Osteoblast (primary cell): Measurements from ENCODE around the gene PIGK. TPM values are rescaled to one million over a fixed set of nuclear protein-coding genes. Genes with fewer than 3 reads are reported as not detected.

ENCODE experiments used
- DNase-seq: peaks from one replicate; pipeline ENCODE4 v3.0.0; 2011; ENCODE audit warnings: low spot score, mixed read lengths; ENCODE audit not compliant: insufficient read length; ENCODE audit errors: missing footprints
- H2AFZ ChIP-seq: 2 replicates; pipeline ENCODE4 v1.6.0; 2011; ENCODE audit warnings: mild to moderate bottlenecking, low read length
- H3K27ac ChIP-seq: 2 replicates; pipeline ENCODE4 v1.5.1; 2011; ENCODE audit warnings: mild to moderate bottlenecking, low read depth, low read length, moderate library complexity
- H3K27me3 ChIP-seq: 2 replicates; pipeline ENCODE4 v1.6.0; 2012; ENCODE audit warnings: mild to moderate bottlenecking, control low read depth, inconsistent platforms, low read length, moderate library complexity; ENCODE audit not compliant: insufficient read depth
- H3K36me3 ChIP-seq: 2 replicates; pipeline ENCODE4 v1.5.1; 2011; ENCODE audit warnings: mild to moderate bottlenecking, low read length, control low read depth, moderate library complexity; ENCODE audit not compliant: insufficient read depth
- H3K4me1 ChIP-seq: 2 replicates; pipeline ENCODE4 v1.5.1; 2011; ENCODE audit warnings: mild to moderate bottlenecking, low read length, control low read depth, moderate library complexity; ENCODE audit not compliant: insufficient read depth
- H3K4me2 ChIP-seq: 2 replicates; pipeline ENCODE4 v1.6.0; 2011; ENCODE audit warnings: mild to moderate bottlenecking, low read length; ENCODE audit not compliant: insufficient read depth
- H3K4me3 ChIP-seq: fragments of 200-600 bp; sonication (generic); 3 replicates; pipeline ENCODE4 v1.5.1; 2012; ENCODE audit warnings: mild to moderate bottlenecking, low read length, inconsistent platforms; ENCODE audit not compliant: insufficient read depth
- H3K79me2 ChIP-seq: 2 replicates; pipeline ENCODE4 v1.6.0; 2012; ENCODE audit warnings: mild to moderate bottlenecking, low read length, control low read depth, inconsistent platforms; ENCODE audit not compliant: insufficient read depth
- H3K9me3 ChIP-seq: 2 replicates; pipeline ENCODE4 v1.5.1; 2011; ENCODE audit warnings: low read depth, low read length, control low read depth
- H4K20me1 ChIP-seq: 2 replicates; pipeline ENCODE4 v1.6.0; 2012; ENCODE audit warnings: mild to moderate bottlenecking, low read length, control low read depth; ENCODE audit not compliant: insufficient read depth
- total RNA-seq: library from RNA; depleted of rRNA; stranded (reverse); fragments of >200 nt; gene quantifications from 2 replicates; pipeline ENCODE4 v1.2.3, GENCODE V29; 2012
- TF ChIP-seq, protein P1 (sequence below): IDR thresholded peaks from 2 replicates; pipeline ENCODE4 v1.5.1; 2011; ENCODE audit warnings: mild to moderate bottlenecking, low read depth, low read length, moderate library complexity; ENCODE audit errors: extremely low read depth

PIGK gene
- total RNA-seq, 1 donor: 46.3 TPM

DNA sequence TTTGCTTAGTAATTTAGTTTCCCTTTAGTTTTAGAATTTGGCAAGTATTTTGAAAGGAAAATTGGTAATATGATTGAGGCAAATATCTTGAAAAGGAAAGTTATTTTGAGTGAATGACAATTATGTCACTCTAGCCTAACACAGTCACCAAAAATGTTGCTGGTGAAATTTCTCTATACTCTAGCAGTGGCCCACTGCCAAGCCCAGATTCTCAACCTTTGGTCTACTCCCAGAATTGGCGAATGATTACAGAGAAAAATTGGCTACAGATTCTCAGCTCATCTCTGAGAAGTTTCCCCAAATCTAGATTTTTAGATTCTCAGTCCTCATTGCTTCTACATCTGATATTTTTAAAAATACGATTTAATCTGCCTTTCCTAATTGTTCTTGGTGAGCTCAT lies 84.9 kb downstream of the PIGK start:
- Histone ChIP-seq H4K20me1 (no peaks in the 10 kb centered on the region), H3K27me3 (no peaks in the 10 kb centered on the region), H3K36me3 (no peaks in the 10 kb centered on the region), H2AFZ (no peak overlapping the region), H3K27ac (no peak overlapping the region), H3K4me3 (no peak overlapping the region), H3K79me2 (no peaks in the 10 kb centered on the region), H3K9me3 (no peaks in the 10 kb centered on the region), H3K4me1 (no peaks in the 10 kb centered on the region), H3K4me2 (no peak overlapping the region)
- DNase-seq: no peak
- TF ChIP-seq, protein P1, sequence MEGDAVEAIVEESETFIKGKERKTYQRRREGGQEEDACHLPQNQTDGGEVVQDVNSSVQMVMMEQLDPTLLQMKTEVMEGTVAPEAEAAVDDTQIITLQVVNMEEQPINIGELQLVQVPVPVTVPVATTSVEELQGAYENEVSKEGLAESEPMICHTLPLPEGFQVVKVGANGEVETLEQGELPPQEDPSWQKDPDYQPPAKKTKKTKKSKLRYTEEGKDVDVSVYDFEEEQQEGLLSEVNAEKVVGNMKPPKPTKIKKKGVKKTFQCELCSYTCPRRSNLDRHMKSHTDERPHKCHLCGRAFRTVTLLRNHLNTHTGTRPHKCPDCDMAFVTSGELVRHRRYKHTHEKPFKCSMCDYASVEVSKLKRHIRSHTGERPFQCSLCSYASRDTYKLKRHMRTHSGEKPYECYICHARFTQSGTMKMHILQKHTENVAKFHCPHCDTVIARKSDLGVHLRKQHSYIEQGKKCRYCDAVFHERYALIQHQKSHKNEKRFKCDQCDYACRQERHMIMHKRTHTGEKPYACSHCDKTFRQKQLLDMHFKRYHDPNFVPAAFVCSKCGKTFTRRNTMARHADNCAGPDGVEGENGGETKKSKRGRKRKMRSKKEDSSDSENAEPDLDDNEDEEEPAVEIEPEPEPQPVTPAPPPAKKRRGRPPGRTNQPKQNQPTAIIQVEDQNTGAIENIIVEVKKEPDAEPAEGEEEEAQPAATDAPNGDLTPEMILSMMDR: no peak

DNA sequence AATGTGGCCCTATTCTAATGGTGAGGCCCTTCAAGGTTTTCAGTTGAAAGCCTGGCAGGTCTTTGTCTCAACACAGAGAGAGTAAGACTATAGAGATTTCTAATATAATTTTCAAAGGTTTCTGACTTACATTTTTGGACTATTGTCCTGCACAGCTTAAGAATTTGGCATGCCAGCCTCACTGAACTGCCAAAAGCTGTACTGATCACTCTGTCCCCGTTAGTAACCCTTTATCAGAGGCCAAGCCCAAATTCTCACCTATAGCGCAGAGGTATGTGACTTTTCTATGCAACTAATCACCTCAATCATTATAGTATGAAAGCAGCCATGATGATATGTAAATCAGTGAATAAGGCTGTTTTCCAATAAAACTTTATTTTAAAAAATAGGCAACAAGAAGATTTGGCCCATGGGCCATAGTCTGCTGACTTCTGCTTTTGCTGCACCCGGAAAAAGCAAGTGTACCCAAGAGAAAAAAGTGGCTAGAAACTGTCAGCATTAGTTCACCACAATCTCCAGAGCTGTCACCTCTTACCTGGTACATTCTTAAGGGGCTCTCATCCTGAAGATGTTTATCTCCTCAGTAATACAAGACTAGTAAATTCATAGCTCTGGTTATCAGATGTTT lies 85.4 kb downstream of the PIGK start:
- Histone ChIP-seq H3K27me3 (no peaks in the 10 kb centered on the region), H3K79me2 (no peaks in the 10 kb centered on the region), H3K27ac (no peak overlapping the region), H3K9me3 (no peaks in the 10 kb centered on the region), H3K36me3 (no peaks in the 10 kb centered on the region), H4K20me1 (no peaks in the 10 kb centered on the region), H3K4me2 (no peak overlapping the region), H3K4me3 (no peak overlapping the region), H2AFZ (no peak overlapping the region), H3K4me1 (no peaks in the 10 kb centered on the region)
- no peak for DNase-seq
- TF ChIP-seq, protein P1: no peak

DNA sequence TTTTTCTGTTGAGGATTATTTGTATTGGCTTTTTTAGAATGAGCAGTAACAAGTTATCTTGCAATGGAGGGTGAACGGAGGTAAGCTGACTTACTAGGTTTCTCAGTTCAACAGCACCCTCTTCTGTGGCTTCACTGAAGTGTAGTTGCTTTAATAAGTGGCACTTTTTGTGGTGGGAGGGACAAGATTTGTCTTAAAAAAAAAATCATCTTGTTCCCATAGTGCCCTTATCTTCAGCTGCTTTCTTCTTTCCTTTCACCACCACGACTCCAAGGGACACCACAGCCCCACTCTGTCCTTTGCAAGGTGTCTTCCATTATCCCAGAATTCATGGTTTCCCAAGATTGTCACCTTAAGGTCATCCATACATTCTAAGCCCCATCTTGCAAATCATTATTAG lies 92.9 kb downstream of the PIGK start:
- DNase-seq: no peak
- Histone ChIP-seq H3K4me3 (no peak overlapping the region), H3K27me3 (no peaks in the 10 kb centered on the region), H3K27ac (no peak overlapping the region), H3K36me3 (no peaks in the 10 kb centered on the region), H3K9me3 (no peaks in the 10 kb centered on the region), H2AFZ (no peak overlapping the region), H3K4me1 (no peaks in the 10 kb centered on the region), H3K4me2 (no peak overlapping the region), H4K20me1 (no peaks in the 10 kb centered on the region), H3K79me2 (no peaks in the 10 kb centered on the region)
- TF ChIP-seq, protein P1: peak; percentile 77

DNA sequence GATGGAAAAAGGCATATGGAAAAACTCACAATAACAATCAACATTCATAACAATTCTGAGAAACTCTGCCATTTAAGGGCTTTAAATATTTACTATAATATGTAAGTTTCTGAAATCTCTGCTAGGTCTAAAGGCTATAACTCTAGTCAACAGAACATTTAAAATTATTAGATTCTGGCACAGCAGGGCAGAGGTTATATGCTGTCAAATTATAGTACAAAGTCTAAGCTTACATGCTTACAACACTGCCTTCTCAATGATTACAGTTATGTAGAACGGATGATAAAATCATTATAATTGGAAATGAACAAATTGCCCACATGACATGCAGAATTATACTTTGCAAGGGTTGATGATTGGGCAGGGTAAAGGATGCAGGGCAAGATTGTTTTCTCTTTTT lies 97.7 kb downstream of the PIGK start:
- Histone ChIP-seq H3K36me3 (no peaks in the 10 kb centered on the region), H3K4me1 (no peaks in the 10 kb centered on the region), H3K79me2 (no peaks in the 10 kb centered on the region), H3K4me3 (no peak overlapping the region), H3K27ac (no peak overlapping the region), H3K27me3 (no peaks in the 10 kb centered on the region), H4K20me1 (no peaks in the 10 kb centered on the region), H3K9me3 (no peaks in the 10 kb centered on the region), H2AFZ (no peak overlapping the region), H3K4me2 (no peak overlapping the region)
- DNase-seq: no peak
- TF ChIP-seq, protein P1: no peak
